ENCODE measurements around the gene UTY.
"Not testable (repeated sequence)": the region's sequence is repeated elsewhere in the genome, so short reads cannot be mapped to it uniquely, and the experiment has no call there.

Gene UTY

GRCh38 chrY:13279561-13279960, 200.3 kb downstream of the UTY start:
- Histone ChIP-seq H3K4me3 (ENCODE audit: low read depth, low read length) (no peak overlapping the region), H3K36me3 (ENCODE audit: control insufficient read depth in 2 of 2, insufficient read depth in 1 of 2, low read length in 2 of 2) (no peaks in the 10 kb centered on the region), H3K4me1 (ENCODE audit: control insufficient read depth, insufficient read depth, low read length) (no peaks in the 10 kb centered on the region), H3K9me3 (ENCODE audit: control insufficient read depth, insufficient read depth, low read depth, low read length) (no peaks in the 10 kb centered on the region), H3K27ac (ENCODE audit: extremely low read depth, low read depth, low read length) (no peak overlapping the region)
- TF ChIP-seq KLF9 (tag by site-specific recombination; IDR thresholded peaks at IDR 0.05; ENCODE audit: low read depth) (no peak), ZNF366 (tag by site-specific recombination; conservative IDR thresholded peaks at IDR 0.05) (no peak), ZBTB11 (tag by site-specific recombination; conservative IDR thresholded peaks at IDR 0.05; ENCODE audit: low read depth) (no peak), ZSCAN18 (tag by site-specific recombination; IDR thresholded peaks at IDR 0.05) (no peak), HOXA7 (CRISPR knock-in tag; IDR thresholded peaks at IDR 0.05; ENCODE audit: borderline replicate concordance) (no peak), ZNF473 (tag by site-specific recombination; IDR thresholded peaks at IDR 0.05) (no peak), ZNF501 (tag by site-specific recombination; IDR thresholded peaks at IDR 0.05) (no peak)
- ChIA-PET POLR2A (no interaction called here), CTCF (no interaction called here)

GRCh38 chrY:13271706-13272105, 208.1 kb downstream of the UTY start:
- Histone ChIP-seq H3K27ac (ENCODE audit: extremely low read depth, low read depth, low read length) (no peak overlapping the region), H3K36me3 (ENCODE audit: control insufficient read depth in 2 of 2, insufficient read depth in 1 of 2, low read length in 2 of 2) (no peaks in the 10 kb centered on the region), H3K4me1 (ENCODE audit: control insufficient read depth, insufficient read depth, low read length) (no peaks in the 10 kb centered on the region), H3K9me3 (ENCODE audit: control insufficient read depth, insufficient read depth, low read depth, low read length) (no peaks in the 10 kb centered on the region), H3K4me3 (ENCODE audit: low read depth, low read length) (no peak overlapping the region)
- POLR2A ChIA-PET, result no interaction called here
- TF ChIP-seq ZNF157 (tag by site-specific recombination; IDR thresholded peaks at IDR 0.05), result no peak
- TF ChIP-seq PRDM1 (tag by site-specific recombination; IDR thresholded peaks at IDR 0.05), result no peak
- TF ChIP-seq ZNF302 (tag by site-specific recombination; IDR thresholded peaks at IDR 0.05; ENCODE audit: low read depth), result no peak
- TF ChIP-seq OVOL3 (tag by site-specific recombination; IDR thresholded peaks at IDR 0.05), result no peak
- TF ChIP-seq TCF7L2 (IDR thresholded peaks at IDR 0.05; ENCODE audit: borderline replicate concordance, low read depth, low read length), result no peak
- TF ChIP-seq ZNF639 (tag by site-specific recombination; IDR thresholded peaks at IDR 0.05), result no peak
- no peak for TF ChIP-seq ZNF335 (tag by site-specific recombination; conservative IDR thresholded peaks at IDR 0.05)
- TF ChIP-seq ZBTB17 (tag by site-specific recombination; IDR thresholded peaks at IDR 0.05), result no peak
- no peak for TF ChIP-seq GLI4 (tag by site-specific recombination; IDR thresholded peaks at IDR 0.05)
- no peak for TF ChIP-seq ZNF768 (tag by site-specific recombination; IDR thresholded peaks at IDR 0.05)
- TF ChIP-seq SP3 (tag by site-specific recombination; IDR thresholded peaks at IDR 0.05), result no peak
- CTCF ChIA-PET, result no interaction called here

GRCh38 chrY:13253941-13254440, 225.8 kb downstream of the UTY start:
- POLR2A ChIA-PET; H3K36me3 ChIP-seq (ENCODE audit: control insufficient read depth in 2 of 2, insufficient read depth in 1 of 2, low read length in 2 of 2); H3K9me3 ChIP-seq (ENCODE audit: control insufficient read depth, insufficient read depth, low read depth, low read length); H3K27ac ChIP-seq (ENCODE audit: extremely low read depth, low read depth, low read length); H3K4me1 ChIP-seq (ENCODE audit: control insufficient read depth, insufficient read depth, low read length); CTCF ChIA-PET; H3K4me3 ChIP-seq (ENCODE audit: low read depth, low read length): not testable (repeated sequence)
